Endothelial cell (in vitro differentiated cells): Measurements from ENCODE around the gene ELMO3. TPM values are rescaled to one million over a fixed set of nuclear protein-coding genes. Genes with fewer than 3 reads are reported as not detected.

ENCODE experiments used
- DNase-seq: peaks from one replicate; pipeline ENCODE4 v3.0.0; 2021; ENCODE audit warnings: low spot score
- H3K27ac Mint-ChIP-seq: one replicate; pipeline ENCODE4 v1.8.0; 2021; ENCODE audit warnings: mixed read lengths, inconsistent platforms; ENCODE audit not compliant: unreplicated experiment
- H3K27me3 Mint-ChIP-seq: one replicate; pipeline ENCODE4 v1.8.0; 2021; ENCODE audit warnings: mild to moderate bottlenecking, moderate library complexity, mixed read lengths, inconsistent platforms; ENCODE audit not compliant: unreplicated experiment
- H3K36me3 Mint-ChIP-seq: one replicate; pipeline ENCODE4 v1.8.0; 2021; ENCODE audit warnings: mild to moderate bottlenecking, low read depth, mixed read lengths, inconsistent platforms; ENCODE audit not compliant: unreplicated experiment
- H3K4me1 Mint-ChIP-seq: one replicate; pipeline ENCODE4 v1.8.0; 2021; ENCODE audit warnings: mild to moderate bottlenecking, mixed read lengths, inconsistent platforms; ENCODE audit not compliant: unreplicated experiment
- H3K4me3 Mint-ChIP-seq: one replicate; pipeline ENCODE4 v1.8.0; 2021; ENCODE audit warnings: mild to moderate bottlenecking, mixed read lengths, inconsistent platforms; ENCODE audit not compliant: unreplicated experiment
- H3K9me3 Mint-ChIP-seq: one replicate; pipeline ENCODE4 v1.8.0; 2021; ENCODE audit warnings: mixed read lengths, inconsistent platforms; ENCODE audit not compliant: unreplicated experiment
- total RNA-seq: library from RNA; stranded (reverse); fragmentation: NEBNext Ultra II Directional; extraction: Animal tissue kit (Norgen Biotek cat#: 25700); gene quantifications from one replicate; pipeline ENCODE4 v1.2.1, GENCODE V29; 2021; ENCODE audit not compliant: unreplicated experiment
- TF ChIP-seq, protein P1 (sequence below): fragments of 200-600 bp; sonication (generic); IDR thresholded peaks from one replicate; pipeline ENCODE4 v1.5.0; 2021; ENCODE audit warnings: antibody characterized with exemption; ENCODE audit not compliant: unreplicated experiment

The ELMO3 gene
- total RNA-seq, 1 donor from 2014 or later, result 25.3 TPM

DNA sequence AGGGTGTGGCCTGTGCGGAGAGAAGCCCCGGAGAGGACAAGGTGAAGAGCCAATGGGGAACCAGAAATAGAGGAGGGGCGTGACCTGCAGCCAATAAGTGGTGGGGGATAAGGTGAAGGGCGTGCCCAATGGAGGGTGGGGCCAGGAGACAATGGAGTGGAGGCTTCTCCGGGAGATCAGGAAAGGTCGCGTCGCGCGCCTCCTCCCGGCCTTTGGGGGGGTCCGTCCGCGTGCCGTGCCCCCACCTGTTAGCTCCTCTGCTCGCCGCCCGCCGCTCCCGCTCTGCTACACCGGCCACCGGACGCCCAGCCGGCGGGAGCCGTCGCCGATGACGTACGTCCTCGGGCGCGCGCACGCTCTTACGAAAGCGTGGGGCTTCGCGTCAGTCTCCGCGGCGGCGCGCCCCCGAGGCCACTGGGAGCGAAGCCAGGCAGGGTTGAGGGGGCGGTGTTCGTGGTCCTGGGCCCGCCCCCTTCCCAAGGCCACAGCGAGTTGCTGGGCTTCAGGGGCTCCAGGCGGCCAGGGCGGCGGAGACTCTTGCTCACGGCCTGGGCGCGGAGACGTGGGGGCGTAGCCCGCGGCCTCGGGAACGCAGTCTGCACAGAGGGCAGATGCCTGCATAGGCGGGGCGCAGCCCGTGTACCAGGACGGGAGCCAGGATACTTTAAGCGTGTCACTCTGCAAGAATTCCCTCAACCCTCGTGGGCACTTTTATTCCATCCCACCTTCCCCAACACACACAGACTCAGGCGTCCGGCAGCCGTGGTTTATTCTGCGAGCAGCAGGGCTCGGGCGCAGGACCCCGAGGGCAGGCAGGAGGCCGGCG lies 15.1 kb upstream of the ELMO3 start, which contains the start of gene MATCAP1:
Gene MATCAP1 (minus strand): TSS at position 337 of the 826 bp plus-strand sequence. CDS start 3,353 bp downstream, outside the sequence.
- Mint-ChIP-seq H3K36me3 (peaks cover 9% of the 10 kb centered on the region), H3K4me1 (peaks cover 21% of the 10 kb centered on the region), H3K9me3 (no peaks in the 10 kb centered on the region), H3K4me3 (no peak within 1 kb of the TSS), H3K27me3 (peaks cover 10% of the 10 kb centered on the region), H3K27ac (no peak within 1 kb of the TSS)
- TF ChIP-seq, protein P1, sequence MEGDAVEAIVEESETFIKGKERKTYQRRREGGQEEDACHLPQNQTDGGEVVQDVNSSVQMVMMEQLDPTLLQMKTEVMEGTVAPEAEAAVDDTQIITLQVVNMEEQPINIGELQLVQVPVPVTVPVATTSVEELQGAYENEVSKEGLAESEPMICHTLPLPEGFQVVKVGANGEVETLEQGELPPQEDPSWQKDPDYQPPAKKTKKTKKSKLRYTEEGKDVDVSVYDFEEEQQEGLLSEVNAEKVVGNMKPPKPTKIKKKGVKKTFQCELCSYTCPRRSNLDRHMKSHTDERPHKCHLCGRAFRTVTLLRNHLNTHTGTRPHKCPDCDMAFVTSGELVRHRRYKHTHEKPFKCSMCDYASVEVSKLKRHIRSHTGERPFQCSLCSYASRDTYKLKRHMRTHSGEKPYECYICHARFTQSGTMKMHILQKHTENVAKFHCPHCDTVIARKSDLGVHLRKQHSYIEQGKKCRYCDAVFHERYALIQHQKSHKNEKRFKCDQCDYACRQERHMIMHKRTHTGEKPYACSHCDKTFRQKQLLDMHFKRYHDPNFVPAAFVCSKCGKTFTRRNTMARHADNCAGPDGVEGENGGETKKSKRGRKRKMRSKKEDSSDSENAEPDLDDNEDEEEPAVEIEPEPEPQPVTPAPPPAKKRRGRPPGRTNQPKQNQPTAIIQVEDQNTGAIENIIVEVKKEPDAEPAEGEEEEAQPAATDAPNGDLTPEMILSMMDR, result no peak
- DNase-seq, result peak; percentile 92

DNA sequence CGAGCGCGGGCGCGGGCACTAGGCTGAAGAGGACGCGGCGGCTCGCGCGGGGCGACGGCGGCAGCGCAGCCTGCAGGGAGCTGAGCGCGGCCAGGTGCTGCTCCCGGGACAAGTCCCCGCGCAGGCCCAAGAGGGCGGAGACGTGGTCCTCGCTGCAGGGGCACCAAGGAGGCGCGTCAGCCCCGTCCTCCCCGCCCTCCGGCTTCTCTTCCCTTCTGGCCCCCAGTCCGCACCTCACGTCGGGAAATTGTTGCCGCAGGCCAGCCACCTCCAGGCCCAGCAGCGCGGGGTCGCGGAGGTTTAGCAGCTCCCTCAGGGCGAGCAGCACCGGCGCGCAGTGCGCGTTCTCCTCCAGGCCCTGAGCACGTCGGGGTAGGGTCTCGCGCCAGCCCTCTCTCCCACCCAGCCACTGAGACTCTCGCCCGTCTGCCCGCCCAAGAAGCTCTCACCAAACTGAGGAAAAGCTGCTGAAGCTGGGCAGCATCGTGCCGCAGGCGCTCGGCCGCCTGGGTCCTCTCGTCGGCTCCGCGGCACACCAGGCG lies 14.4 kb upstream of the ELMO3 start:
- TF ChIP-seq, protein P1, result no peak
- H3K36me3 Mint-ChIP-seq, result peaks cover 6% of the 10 kb centered on the region
- no peak for DNase-seq
- no peaks in the 10 kb centered on the region for H3K9me3 Mint-ChIP-seq
- peaks cover 23% of the 10 kb centered on the region for H3K4me1 Mint-ChIP-seq
- H3K4me3 Mint-ChIP-seq, result no peak overlapping the region
- H3K27ac Mint-ChIP-seq, result no peak overlapping the region
- H3K27me3 Mint-ChIP-seq, result peaks cover 8% of the 10 kb centered on the region

DNA sequence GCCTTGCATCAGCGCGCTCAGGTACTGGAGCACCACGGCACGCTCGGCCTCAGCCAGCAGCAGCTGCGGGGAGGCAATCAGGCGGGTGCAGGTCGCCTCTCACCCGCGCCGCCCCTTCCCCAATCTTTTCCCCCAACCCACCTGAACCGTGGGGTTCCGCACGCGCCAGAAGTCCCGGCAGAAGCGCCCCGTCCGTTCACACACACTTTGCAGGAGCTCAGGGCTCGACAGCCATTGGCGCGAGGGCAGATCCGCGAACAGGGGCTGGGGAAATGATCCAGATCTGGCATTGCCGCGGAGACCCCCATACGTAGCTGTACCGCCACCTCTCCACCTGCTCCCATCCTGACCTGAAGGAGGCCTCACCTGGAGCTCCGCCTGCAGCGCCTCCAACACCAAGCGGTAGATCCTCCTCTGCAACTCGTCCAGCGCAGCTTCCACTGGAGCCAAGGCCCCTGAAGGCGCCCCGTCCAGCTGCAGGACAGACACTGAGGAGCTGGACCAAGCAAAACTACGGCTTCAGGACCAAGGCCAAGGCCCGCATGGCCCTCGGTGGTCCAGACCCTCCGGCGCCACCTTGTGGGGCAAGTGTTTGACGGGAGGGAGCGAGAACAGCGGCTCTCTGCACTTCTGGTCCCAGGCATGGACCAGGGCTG lies 13.8 kb upstream of the ELMO3 start:
- peak overlapping the region; percentile 80 for H3K27ac Mint-ChIP-seq
- H3K4me3 Mint-ChIP-seq, result peak overlapping the region; percentile 88
- peaks cover 6% of the 10 kb centered on the region for H3K27me3 Mint-ChIP-seq
- TF ChIP-seq, protein P1, result peak; percentile 68
- H3K9me3 Mint-ChIP-seq, result no peaks in the 10 kb centered on the region
- peak; percentile 99 for DNase-seq
- H3K36me3 Mint-ChIP-seq, result peaks cover 6% of the 10 kb centered on the region
- H3K4me1 Mint-ChIP-seq, result peaks cover 27% of the 10 kb centered on the region

DNA sequence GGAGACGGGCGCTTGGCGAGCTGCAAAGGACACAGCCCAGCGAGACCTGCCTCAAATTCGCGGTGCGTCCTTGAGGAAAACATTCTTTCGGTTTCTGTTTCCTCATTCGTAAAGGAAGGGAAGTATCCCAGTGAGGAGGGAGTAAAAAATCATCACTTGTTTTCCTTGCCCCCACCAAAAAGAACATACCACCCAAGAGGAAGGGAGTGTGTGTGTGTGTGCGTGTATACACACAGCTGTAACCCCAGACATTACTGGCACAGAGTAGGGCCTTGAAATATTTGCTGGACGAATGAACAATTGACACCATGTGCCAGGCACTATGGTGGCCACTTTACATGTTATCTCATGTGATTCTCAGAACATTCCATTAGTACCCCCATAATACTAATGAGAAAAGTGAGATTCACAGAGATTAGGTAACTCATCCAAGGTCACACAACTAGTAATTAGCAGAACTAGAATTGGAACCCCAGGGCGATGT lies 13.2 kb upstream of the ELMO3 start:
- Mint-ChIP-seq H3K4me1 (peaks cover 32% of the 10 kb centered on the region), H3K9me3 (no peaks in the 10 kb centered on the region), H3K27ac (no peak overlapping the region), H3K36me3 (peaks cover 6% of the 10 kb centered on the region), H3K4me3 (peak overlapping the region; percentile 88), H3K27me3 (peaks cover 6% of the 10 kb centered on the region)
- TF ChIP-seq, protein P1, result no peak
- no peak for DNase-seq
